Measurements from ENCODE around the gene TMCC3.
"Not testable (repeated sequence)": the region's sequence is repeated elsewhere in the genome, so short reads cannot be mapped to it uniquely, and the experiment has no call there.

TMCC3 gene

GRCh38 chr12:94636462-94637085 is 13.8 kb downstream of the TMCC3 start:
- DNase-seq (ENCODE audit: low read depth, low spot score): no peak

GRCh38 chr12:94634717-94635116 is 15.6 kb downstream of the TMCC3 start:
- no peak for DNase-seq (ENCODE audit: low read depth, low spot score)

DNA sequence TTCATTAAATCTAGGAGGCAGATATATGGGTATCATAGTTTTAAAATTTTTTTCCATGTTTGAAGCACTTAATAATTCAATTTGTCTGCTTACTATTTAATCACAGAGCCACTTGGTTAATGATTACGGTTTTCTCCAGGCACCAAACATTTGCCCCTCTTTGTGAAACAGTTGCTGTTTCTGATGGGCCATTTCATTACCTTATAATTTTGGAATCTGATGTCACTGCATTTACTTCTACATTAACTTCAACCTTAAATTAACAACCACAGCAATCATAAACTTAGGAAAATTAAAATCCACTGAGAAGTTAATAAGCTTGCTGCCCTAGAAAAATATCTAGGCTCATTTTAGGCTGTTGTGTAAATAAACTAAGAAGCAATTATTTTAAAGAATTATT is 17.0 kb downstream of the TMCC3 start:
- no peak for DNase-seq (ENCODE audit: low read depth, low spot score)

DNA sequence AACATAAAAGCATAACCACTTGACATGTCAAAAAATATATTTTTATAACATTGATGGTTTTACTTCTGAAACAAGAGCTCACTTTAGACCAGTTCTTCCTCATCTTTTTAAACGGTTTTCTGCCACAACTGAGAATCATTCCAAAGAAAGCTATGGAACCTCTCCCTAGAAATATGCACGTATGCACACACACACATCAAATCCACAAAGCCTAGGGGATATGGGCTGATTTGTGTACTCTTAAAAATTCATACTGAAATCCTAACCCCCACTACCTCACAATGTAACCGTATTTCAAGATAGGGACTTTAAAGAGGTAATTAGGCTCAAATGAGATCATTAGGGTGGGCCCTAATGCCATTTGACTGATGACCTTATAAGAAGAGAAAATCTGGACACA is 19.3 kb downstream of the TMCC3 start:
- DNase-seq (ENCODE audit: low read depth, low spot score): no peak

DNA sequence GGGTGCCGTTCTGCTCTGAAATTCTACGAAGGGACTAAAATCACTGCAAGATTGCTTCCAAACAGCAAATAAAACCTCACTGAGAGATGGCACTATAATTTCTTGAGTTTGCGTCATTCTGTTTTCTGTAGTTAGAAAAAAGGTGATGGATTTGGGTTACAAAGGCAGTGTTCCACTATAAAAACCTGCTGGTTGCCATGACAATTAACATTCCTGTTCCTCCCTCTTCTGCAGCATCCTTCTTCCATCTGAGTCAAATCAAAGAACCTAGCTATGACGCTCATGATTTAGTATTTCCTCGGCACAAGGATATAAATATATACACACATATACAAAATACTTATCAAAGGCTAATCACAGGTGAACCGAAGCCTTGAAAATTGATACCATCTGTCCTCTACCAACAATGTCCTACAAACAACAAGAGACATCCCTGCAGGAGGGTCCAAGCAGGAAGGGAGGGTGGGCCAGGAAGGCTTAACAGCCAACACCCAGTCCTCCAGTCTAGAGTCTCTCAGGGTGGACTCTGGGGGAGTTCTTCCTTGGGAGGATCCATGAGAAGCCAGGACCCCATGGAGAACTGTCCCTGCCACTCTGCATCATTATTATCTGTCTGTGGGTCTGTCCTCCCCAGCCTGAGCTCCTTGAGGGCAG is 21.4 kb downstream of the TMCC3 start:
- no peak for DNase-seq (ENCODE audit: low read depth, low spot score)

GRCh38 chr12:94628369-94628768 is 22.0 kb downstream of the TMCC3 start:
- DNase-seq (ENCODE audit: low read depth, low spot score): no peak

DNA sequence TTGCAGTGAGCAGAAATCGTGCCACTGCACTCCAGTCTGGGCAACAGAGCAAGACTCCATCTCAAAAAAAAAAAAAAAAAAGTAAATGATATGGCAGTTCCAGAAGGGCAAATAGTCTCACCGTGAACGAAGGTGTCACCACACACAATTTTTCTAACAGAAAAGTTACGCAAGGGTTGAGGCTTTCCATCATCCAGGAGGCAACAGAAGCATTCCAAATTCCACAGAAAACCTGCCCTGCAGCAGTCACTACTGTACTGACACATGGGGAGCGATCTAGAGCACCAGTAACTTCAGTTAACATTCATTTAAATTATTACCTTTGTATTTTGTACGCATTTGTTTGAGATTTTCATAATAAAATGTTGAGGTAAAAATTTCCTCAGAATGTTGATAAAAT is 24.8 kb downstream of the TMCC3 start:
- DNase-seq (ENCODE audit: low read depth, low spot score): no peak

GRCh38 chr12:94623161-94623920 is 27.0 kb downstream of the TMCC3 start:
- DNase-seq (ENCODE audit: low read depth, low spot score): no peak

DNA sequence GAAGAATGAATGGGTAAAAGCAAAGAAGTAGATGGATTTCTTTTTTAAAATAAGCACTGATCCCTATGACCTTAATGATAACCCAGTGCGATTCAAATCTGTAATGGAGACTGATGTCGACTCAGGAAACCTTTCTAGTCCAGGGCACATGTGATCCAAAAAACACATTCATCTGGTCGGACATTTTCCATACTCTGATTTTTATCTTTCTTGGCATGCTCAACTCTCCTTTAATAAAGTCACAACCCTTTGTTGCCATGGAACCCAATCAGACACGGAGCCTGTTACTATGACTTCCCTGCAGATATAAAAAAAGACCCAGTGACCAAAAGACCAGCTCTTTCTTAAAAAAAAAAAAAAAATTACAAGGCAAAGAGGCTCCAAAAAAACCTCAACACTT is 27.9 kb downstream of the TMCC3 start:
- DNase-seq (ENCODE audit: low read depth, low spot score): peak; percentile 26

DNA sequence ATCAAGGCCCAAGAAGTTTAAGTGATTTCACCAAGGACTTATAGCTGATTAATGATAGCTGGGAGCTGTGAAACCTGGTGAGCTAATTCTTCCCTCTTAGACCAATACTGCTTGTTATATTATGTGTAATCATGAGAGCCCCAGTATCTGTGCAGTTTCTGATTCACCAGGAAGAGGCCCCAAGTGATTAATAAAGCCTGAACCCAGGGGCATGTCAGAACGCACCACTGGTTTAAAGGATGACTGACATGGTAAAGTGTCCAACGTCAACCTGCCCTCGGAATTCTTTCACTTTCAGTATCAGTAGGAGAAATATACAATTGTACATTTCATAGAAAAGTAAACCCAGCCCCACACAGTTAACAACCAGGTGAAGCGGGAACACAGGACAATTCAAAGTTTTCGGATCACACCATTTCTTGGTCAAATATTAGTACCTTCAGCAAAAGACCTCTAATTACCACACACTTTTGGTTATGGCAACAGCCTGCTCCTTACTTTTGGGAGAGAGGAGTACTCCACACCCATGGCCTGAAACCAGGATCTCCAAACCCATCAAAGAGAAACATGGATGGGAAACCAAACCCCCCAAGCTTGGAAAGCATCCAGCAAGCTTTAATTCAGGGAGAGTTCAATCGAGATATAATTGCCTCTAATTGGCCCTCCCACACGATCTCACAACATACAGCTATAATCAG is 28.5 kb downstream of the TMCC3 start:
- DNase-seq (ENCODE audit: low read depth, low spot score): peak; percentile 34

GRCh38 chr12:94620621-94621020 is 29.7 kb downstream of the TMCC3 start:
- DNase-seq (ENCODE audit: low read depth, low spot score): no peak

DNA sequence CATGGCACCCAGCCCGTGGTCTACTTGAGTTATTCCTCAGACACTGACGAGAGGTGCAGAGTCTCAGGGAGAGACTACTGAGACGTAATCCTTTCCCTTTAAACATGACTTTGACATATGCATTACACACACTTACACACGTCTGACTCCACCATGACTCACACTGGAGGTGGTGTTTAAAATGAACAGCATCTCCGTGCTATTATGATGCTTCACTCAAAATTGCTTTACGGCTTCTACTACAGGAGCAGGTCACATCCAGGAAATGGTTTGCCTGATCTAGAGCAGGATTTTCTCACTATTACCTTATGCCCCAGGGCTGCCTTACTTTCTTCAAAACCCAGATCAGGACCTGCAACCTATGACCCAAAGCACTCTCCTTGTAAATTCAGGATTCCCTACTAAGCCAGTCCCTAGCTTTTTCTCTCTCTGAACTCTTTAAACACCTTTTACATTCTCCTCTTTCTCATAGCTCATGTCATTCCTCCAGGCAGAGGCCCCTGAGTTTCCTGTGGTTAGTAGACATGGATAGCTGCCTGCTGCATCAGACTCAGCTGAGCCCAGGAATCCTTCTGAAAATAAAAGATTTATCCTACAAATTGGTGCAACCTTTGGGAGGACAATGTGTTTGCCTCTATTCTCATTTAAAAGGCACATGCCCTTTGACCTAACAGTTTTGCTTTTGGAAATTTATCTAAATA is 31.2 kb downstream of the TMCC3 start:
- peak; percentile 61 for DNase-seq (ENCODE audit: low read depth, low spot score)

GRCh38 chr12:94617101-94617500 is 33.3 kb downstream of the TMCC3 start:
- no peak for DNase-seq (ENCODE audit: low read depth, low spot score)

- no peak for DNase-seq (ENCODE audit: low read depth, low spot score)
Observed at GRCh38 chr12:94616203-94616729, 34.1 kb downstream of the TMCC3 start.

GRCh38 chr12:94615260-94616181 is 34.8 kb downstream of the TMCC3 start:
- peak; percentile 53 for DNase-seq (ENCODE audit: low read depth, low spot score)

DNA sequence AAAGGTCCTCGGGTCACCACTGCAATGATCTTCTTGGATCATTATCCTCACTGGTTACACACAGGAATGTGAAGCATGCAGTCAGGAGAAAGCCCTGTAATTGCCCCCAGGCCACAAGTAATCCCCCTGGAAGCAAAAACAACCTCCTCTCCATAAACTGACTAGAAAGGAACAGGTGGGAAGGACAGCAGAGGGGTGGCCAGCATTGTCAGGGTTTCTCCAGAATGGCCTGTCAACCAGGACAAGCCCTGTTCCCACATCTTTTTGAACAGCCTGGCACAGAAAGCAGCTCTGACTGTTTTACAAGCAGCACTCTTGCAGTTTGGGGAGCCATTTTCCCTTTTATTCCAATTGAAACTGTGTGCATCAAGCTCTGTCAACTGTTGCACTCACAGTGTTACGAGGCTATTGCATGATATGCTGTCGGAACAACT is 36.1 kb downstream of the TMCC3 start:
- peak; percentile 71 for DNase-seq (ENCODE audit: low read depth, low spot score)

DNA sequence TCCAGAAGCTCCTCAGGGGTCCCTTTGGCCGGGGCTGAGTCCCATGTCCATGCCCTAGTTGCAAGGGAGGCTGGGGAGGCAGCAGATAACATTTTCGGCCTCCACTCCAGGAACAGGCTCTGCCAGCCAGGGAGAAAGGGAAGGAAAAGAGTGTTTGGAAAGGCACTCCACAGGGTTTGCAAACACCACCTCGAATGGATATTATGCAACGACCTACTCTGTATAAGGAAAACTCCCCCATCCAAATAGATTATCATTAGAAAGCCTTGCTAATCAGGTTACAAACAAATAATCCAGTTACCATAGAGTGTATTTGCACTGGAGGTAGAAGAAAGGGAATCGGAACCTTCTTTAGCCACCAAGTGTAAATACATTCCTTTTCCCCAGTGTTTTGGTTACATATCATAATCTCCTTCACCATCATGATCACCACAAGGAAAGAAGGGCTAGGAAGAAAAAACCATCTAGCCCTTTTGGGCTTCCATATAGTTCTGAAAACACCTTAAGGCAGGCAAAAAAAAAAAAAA is 40.4 kb downstream of the TMCC3 start:
- DNase-seq (ENCODE audit: low read depth, low spot score): no peak

DNA sequence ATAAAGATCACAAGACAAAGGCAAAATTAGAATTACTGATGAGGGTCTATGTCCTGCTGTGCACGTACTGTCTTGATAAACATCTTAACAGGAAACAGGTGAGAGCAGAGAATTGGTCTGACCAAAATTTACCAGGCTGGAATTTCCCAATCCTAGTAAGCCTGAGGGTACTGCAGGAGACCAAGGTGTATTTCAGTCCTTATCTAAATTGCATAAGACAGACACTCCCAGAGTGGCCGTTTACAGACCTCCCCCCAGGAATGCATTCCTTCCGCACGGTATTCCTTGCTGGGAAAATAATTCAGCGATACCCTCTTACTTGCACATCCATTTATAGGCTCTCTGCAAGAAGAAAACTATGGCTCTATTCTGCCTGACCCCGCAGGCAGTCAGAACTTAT is 43.5 kb downstream of the TMCC3 start:
- DNase-seq (ENCODE audit: low read depth, low spot score): not testable (repeated sequence)

GRCh38 chr12:94604366-94604698 is 46.0 kb downstream of the TMCC3 start:
- no peak for DNase-seq (ENCODE audit: low read depth, low spot score)

All from astrocyte of the hippocampus (primary cell).